Measurements from ENCODE around the gene RFTN2. TPM values are rescaled to one million over a fixed set of nuclear protein-coding genes. Genes with fewer than 3 reads are reported as not detected.

Gene RFTN2
- total RNA-seq, 1 experiment from 2014 or later = not detected

GRCh38 chr2:197615016-197615652 is 60.3 kb downstream of the RFTN2 start:
- DNase-seq (ENCODE audit: low read depth, low spot score) (no peak), ATAC-seq (no peak)
- H3K4me3 ChIP-seq (ENCODE audit: low read depth in 2 of 2, low read length in 2 of 2) = no peak overlapping the region
- intact Hi-C loops (cut with micrococcal nuclease; ENCODE audit: unreplicated experiment) = no loop called here
- H3K9me3 ChIP-seq (ENCODE audit: control insufficient read depth, insufficient read depth, low read depth, low read length) = no peaks in the 10 kb centered on the region
- no peaks in the 10 kb centered on the region for H3K27me3 ChIP-seq (ENCODE audit: control insufficient read depth, insufficient read depth, low read length)
- in situ Hi-C loops (cut with HindIII; ENCODE audit: low pct_unique_long_range_greater_than_20kb, low sequenced_read_pairs) = no loop called here
- no peaks in the 10 kb centered on the region for H3K4me1 ChIP-seq (ENCODE audit: control insufficient read depth, insufficient read depth, low read length)
- no peaks in the 10 kb centered on the region for H3K36me3 ChIP-seq (ENCODE audit: control insufficient read depth, insufficient read depth, low read length)
- TF ChIP-seq POLR2AphosphoS5 (IDR thresholded peaks at IDR 0.05; ENCODE audit: low read depth, low read length) (no peak), CTCF (IDR thresholded peaks at IDR 0.05) (peak; percentile 20; the same call in 1 of the 2 replicates)
- TF ChIP-seq, protein P1, sequence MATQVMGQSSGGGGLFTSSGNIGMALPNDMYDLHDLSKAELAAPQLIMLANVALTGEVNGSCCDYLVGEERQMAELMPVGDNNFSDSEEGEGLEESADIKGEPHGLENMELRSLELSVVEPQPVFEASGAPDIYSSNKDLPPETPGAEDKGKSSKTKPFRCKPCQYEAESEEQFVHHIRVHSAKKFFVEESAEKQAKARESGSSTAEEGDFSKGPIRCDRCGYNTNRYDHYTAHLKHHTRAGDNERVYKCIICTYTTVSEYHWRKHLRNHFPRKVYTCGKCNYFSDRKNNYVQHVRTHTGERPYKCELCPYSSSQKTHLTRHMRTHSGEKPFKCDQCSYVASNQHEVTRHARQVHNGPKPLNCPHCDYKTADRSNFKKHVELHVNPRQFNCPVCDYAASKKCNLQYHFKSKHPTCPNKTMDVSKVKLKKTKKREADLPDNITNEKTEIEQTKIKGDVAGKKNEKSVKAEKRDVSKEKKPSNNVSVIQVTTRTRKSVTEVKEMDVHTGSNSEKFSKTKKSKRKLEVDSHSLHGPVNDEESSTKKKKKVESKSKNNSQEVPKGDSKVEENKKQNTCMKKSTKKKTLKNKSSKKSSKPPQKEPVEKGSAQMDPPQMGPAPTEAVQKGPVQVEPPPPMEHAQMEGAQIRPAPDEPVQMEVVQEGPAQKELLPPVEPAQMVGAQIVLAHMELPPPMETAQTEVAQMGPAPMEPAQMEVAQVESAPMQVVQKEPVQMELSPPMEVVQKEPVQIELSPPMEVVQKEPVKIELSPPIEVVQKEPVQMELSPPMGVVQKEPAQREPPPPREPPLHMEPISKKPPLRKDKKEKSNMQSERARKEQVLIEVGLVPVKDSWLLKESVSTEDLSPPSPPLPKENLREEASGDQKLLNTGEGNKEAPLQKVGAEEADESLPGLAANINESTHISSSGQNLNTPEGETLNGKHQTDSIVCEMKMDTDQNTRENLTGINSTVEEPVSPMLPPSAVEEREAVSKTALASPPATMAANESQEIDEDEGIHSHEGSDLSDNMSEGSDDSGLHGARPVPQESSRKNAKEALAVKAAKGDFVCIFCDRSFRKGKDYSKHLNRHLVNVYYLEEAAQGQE (IDR thresholded peaks at IDR 0.05; ENCODE audit: insufficient read depth in 1 of 2, low read depth in 2 of 2, low read length in 1 of 2) = no peak
- BruUV-seq (replicated peaks) = no TSS peak
- ChIA-PET POLR2A (no interaction called here), CTCF (no interaction called here)
- no peak overlapping the region for H3K27ac ChIP-seq (ENCODE audit: low read length)

- Histone ChIP-seq H3K27ac (ENCODE audit: low read length) (no peak overlapping the region), H3K9me3 (ENCODE audit: control insufficient read depth, insufficient read depth, low read depth, low read length) (no peaks in the 10 kb centered on the region), H3K4me3 (ENCODE audit: low read depth in 2 of 2, low read length in 2 of 2) (no peak overlapping the region), H3K36me3 (ENCODE audit: control insufficient read depth, insufficient read depth, low read length) (no peaks in the 10 kb centered on the region), H3K4me1 (ENCODE audit: control insufficient read depth, insufficient read depth, low read length) (no peaks in the 10 kb centered on the region), H3K27me3 (ENCODE audit: control insufficient read depth, insufficient read depth, low read length) (no peaks in the 10 kb centered on the region)
- ATAC-seq = no peak
- CTCF ChIA-PET = no interaction called here
- in situ Hi-C loops (cut with HindIII; ENCODE audit: low pct_unique_long_range_greater_than_20kb, low sequenced_read_pairs) (no loop called here), intact Hi-C loops (cut with micrococcal nuclease; ENCODE audit: unreplicated experiment) (no loop called here)
- no peak for TF ChIP-seq TCF7L2 (IDR thresholded peaks at IDR 0.05; ENCODE audit: low read depth, low read length)
- TF ChIP-seq, protein P1 (IDR thresholded peaks at IDR 0.05; ENCODE audit: insufficient read depth in 1 of 2, low read depth in 2 of 2, low read length in 1 of 2) = no peak
- POLR2A ChIA-PET = no interaction called here
- BruUV-seq (replicated peaks) = no TSS peak
- DNase-seq (ENCODE audit: low read depth, low spot score) = no peak
Observed at GRCh38 chr2:197614532-197614931, 60.9 kb downstream of the RFTN2 start.
